T-helper 1 cell treated with Interleukin-12 subunit alpha and Interleukin-12 subunit beta and Interleukin-4 antibody, amounts not matched to agents 30 μg/mL and 1 μg/mL, for 36 hours (primary cell): ENCODE data around the gene PLVAP.

Experiments used
- H3K27ac Mint-ChIP-seq: one replicate; pipeline ENCODE4 v1.8.0; 2021; ENCODE audit warnings: mild to moderate bottlenecking, mixed read lengths
- H3K27me3 Mint-ChIP-seq: one replicate; pipeline ENCODE4 v1.8.0; 2021; ENCODE audit warnings: low read depth, mixed read lengths
- H3K36me3 Mint-ChIP-seq: one replicate; pipeline ENCODE4 v1.8.0; 2021; ENCODE audit warnings: low read depth, mixed read lengths
- H3K4me1 Mint-ChIP-seq: one replicate; pipeline ENCODE4 v1.8.0; 2021; ENCODE audit warnings: low read depth, mixed read lengths
- H3K4me3 Mint-ChIP-seq: one replicate; pipeline ENCODE4 v1.8.0; 2021; ENCODE audit warnings: mild to moderate bottlenecking, moderate library complexity, mixed read lengths
- H3K9me3 Mint-ChIP-seq: one replicate; pipeline ENCODE4 v1.8.0; 2021; ENCODE audit warnings: mixed read lengths

The PLVAP gene

DNA sequence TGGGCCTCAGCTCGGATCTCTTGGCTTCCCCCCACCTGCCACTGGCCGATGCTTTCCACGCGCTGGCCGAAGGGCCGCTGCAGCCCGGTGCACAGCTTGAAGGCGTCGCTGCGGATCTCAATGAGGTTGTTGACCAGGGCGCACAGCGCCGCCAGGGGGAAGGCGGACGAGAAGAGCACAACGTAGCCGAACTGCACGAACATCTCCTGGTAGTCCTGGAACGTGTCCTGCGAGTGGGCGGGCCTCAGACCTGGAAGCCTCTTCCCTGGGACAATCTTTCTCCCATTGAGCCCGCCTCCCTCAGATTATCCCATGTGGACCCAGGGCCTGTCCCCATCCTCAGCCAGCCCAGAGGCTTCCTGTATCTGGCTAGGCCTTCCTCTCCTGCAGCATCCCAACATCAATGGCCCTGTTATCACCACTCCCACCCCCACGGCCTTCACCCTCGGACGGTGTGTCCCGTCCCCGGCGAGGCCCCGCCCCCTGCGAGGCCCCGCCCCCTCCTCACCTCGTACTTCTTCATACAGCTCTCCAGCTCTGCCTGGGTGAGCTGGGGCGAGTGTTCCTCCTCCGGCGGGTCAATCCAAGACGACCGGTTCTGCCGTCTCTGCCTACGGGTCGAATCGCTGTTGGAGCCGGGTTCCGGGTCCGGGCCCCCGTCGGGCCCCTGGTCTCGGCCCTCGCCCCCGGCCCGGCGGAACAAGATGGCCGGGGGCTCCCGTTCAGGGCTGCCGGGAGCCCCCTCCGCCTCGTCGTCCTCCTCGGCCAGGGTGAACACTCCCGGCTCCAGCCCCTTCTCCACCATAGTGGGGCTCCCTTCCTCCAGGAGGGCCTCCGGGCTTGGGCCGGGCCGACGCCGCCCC is 49.3 kb downstream of the PLVAP start:
- Mint-ChIP-seq H3K36me3 (peaks cover 9% of the 10 kb centered on the region), H3K9me3 (no peaks in the 10 kb centered on the region), H3K27ac (peak overlapping the region; percentile 31)

DNA sequence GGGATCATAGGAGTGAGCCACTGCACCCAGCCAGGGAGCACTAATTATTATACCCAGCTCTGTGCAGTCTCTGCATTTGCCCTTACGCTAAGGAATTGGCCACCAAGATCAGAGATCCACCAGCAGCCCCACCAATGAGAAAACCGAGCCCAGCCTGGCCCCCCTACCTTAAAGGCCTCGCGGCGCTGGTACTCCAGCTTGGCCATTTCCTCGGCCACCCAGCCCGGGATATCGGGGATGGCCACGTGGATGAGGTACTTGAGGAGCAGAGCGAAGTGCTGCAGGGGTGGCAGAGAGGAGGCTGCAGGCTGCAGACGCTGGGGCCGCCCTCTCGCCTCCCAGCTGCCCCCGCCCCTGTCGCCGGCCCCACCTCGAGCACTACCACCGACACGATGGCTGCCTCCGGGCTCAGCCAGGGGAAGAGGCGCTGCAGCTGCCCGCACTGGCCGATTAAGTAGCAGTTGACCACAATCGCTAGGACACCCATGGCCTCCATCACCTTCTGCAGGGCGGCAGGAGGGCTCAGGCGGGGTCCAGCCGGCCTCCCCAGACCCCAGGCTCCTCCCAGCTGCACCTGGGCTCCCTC is 50.0 kb downstream of the PLVAP start:
- Mint-ChIP-seq H3K27me3 (peaks cover 10% of the 10 kb centered on the region), H3K36me3 (peaks cover 5% of the 10 kb centered on the region), H3K27ac (no peak overlapping the region), H3K9me3 (no peaks in the 10 kb centered on the region), H3K4me3 (peak overlapping the region; percentile 25), H3K4me1 (peaks cover 2% of the 10 kb centered on the region)

More for the DNA sequence above, 49.3 kb downstream of the PLVAP start:
- peaks cover 6% of the 10 kb centered on the region for H3K4me1 Mint-ChIP-seq
- H3K27me3 Mint-ChIP-seq, result peaks cover 10% of the 10 kb centered on the region
- H3K4me3 Mint-ChIP-seq, result peak overlapping the region; percentile 66

DNA sequence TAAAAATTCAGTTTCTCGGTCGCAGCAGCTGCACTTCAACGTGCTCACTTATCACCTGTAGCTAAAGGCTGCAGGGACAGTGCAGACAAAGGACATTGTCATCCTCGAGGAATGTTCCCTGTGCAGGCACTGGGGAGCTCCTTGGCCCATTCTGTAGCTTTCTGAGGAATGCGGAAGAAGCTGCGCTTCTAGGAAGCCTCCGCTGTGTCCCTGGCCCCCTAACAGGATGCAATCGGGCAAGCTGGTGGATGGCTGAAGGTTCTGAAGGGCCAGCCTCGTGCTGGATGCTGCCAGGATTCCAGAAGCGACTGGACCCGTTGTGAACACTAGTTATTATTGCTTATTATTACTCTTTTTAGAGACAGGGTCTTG is 50.6 kb downstream of the PLVAP start:
- Mint-ChIP-seq H3K27me3 (peaks cover 10% of the 10 kb centered on the region), H3K36me3 (peaks cover 5% of the 10 kb centered on the region), H3K9me3 (no peaks in the 10 kb centered on the region), H3K27ac (no peak overlapping the region), H3K4me1 (peaks cover 2% of the 10 kb centered on the region), H3K4me3 (no peak overlapping the region)

DNA sequence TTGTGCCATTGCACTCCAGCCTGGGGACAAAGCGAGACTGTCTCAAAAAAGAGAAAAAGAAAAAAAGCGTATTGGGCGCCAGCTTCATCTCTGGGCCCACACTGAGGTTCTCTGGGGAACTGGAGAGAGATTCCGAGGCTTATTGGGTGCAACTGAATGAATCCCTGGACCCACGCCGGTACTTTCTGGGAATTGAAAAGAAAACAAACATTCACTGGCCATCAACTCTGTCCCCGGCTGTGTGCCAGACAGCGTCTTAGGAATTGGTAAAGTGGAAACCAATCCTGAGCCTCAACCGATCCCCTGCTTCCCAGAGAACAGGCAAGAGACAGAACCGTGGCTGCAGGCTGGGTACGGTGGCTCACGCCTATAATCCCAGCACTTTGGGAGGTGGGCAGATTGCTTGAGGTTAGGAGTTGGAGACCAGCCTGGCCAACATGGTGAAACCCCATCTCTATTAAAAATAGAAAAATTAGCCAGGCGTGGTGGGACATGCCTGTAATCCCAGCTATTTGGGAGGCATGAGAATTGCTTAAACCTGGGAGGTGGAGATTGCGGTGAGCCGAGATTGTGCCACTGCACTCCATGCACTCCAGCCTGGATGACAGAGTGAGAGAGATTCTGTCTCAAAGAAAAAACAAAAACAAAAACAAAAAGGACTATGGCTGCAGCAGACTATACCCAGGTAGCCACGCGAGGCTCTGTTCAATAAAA is 51.1 kb downstream of the PLVAP start:
- peaks cover 10% of the 10 kb centered on the region for H3K27me3 Mint-ChIP-seq
- peaks cover 5% of the 10 kb centered on the region for H3K36me3 Mint-ChIP-seq
- H3K4me3 Mint-ChIP-seq, result no peak overlapping the region
- no peak overlapping the region for H3K27ac Mint-ChIP-seq
- H3K9me3 Mint-ChIP-seq, result no peaks in the 10 kb centered on the region
- H3K4me1 Mint-ChIP-seq, result peaks cover 2% of the 10 kb centered on the region

DNA sequence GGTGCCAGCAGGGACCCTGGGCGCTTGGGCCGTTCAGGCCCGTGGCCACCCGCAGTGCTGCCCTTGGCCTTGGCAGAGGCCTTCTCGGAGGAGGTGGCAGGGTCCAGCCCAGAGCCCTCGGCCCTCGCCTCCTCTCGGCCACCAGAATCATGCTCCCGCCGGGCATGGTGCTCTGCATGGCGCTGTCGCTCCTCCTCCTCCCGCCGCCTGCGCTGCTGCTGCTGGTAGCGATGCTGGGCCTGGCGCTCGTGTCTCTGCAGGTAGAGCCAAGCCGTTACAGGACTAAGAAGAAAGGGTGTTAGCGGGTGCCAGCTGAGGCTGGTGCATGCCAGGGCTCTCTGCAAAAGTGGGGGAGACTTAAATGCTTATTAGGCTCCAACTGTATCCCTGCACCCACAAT is 52.0 kb downstream of the PLVAP start:
- peaks cover 4% of the 10 kb centered on the region for H3K36me3 Mint-ChIP-seq
- H3K4me3 Mint-ChIP-seq, result no peak overlapping the region
- H3K27ac Mint-ChIP-seq, result no peak overlapping the region
- no peaks in the 10 kb centered on the region for H3K9me3 Mint-ChIP-seq
- peaks cover 2% of the 10 kb centered on the region for H3K4me1 Mint-ChIP-seq
- H3K27me3 Mint-ChIP-seq, result peaks cover 4% of the 10 kb centered on the region

DNA sequence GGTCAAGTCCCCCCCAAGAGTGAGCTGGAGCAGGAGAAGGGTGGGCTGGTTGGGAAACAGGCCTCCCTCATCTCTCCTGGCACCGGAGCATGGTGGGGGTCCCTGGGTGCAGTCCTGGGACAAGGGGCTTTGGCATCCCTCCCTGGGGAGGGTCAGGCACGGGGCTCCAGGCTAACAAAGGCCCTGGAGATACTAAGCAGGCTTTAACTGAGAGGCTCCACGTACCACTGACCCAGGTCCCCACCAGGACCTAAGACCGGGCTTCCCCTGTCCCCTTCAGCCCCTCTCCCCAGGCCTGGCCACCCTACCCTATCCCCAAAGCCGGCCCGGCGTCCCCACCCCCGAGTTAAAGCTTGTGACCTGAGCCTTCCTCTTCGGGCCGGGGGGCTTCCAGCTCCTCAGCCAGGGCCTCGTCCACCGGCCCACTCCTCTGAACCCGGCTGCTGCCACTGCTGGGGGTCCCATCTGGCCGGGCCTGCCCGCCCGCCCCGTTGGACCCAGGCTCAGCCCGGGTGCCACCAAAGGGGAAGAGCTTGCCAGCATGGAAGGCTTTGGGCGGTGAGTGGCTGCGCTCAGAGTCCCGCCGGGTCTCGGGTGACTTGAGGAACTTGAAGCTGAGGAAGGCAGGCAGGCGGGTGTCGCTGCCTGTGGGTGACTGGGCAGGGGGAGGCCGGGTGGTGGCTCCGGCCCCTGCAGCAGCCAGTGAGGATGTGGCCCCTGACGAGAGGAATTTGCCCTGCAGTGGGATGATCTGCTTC is 52.6 kb downstream of the PLVAP start:
- Mint-ChIP-seq H3K27ac (no peak overlapping the region), H3K36me3 (peaks cover 8% of the 10 kb centered on the region), H3K4me3 (no peak overlapping the region), H3K9me3 (no peaks in the 10 kb centered on the region), H3K27me3 (no peaks in the 10 kb centered on the region), H3K4me1 (peaks cover 2% of the 10 kb centered on the region)

DNA sequence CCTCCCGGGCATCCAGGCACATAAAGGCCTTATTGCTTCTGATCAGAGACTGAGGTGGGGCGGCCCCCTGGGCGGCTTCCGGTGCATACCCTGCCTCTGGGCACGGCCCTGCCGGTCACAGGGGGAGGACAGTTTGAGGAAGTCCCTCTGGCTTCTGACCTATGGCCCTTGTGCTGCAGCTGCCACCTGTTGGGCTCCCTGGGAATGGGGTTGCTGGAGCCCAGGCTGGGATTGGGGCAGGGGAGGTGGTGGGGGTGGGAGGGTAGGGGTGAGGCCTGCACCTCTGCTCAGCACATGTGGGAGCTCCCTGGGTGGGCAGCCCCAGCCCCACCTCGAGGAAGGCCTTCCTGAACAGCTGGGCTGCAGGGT is 53.2 kb downstream of the PLVAP start:
- no peak overlapping the region for H3K27ac Mint-ChIP-seq

DNA sequence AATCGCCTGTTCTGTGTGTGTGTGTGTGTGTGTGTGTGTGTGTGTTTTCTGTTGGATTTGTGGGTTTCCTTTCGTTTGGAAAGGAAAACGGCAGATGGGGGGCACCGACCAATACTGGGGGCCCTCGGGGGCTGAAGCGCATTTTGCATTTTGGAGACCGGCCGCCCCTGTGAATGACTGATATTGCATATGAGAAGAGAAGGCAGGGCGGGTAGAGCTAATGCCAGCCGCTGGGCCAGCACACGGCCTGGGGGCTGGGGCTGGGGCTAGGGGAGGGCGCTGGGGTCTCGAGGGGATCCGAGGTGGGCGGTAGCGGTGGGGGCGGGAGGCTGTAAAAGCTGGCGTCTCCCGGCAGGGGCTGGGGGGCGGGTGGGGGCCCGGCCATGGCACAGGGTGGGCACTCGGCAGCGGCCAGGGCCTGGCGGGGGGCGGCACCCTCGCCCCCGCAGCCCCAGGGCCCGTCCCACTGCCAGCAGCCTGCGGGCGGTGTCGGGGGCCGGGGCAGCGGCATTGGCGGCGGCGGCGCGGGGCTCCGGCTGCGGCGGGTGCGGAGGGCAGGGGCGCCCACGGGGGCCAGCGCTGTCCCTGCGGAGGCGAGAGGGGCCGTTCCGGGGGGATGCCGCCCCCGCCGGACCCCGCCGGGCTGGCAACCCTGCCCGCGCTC is 53.7 kb downstream of the PLVAP start:
- Mint-ChIP-seq H3K36me3 (peaks cover 9% of the 10 kb centered on the region), H3K4me3 (no peak overlapping the region), H3K27me3 (no peaks in the 10 kb centered on the region), H3K4me1 (peaks cover 2% of the 10 kb centered on the region), H3K27ac (no peak overlapping the region), H3K9me3 (no peaks in the 10 kb centered on the region)

More for the DNA sequence above, 53.2 kb downstream of the PLVAP start:
- Mint-ChIP-seq H3K9me3 (no peaks in the 10 kb centered on the region), H3K36me3 (peaks cover 9% of the 10 kb centered on the region), H3K27me3 (no peaks in the 10 kb centered on the region), H3K4me3 (no peak overlapping the region), H3K4me1 (peaks cover 2% of the 10 kb centered on the region)

DNA sequence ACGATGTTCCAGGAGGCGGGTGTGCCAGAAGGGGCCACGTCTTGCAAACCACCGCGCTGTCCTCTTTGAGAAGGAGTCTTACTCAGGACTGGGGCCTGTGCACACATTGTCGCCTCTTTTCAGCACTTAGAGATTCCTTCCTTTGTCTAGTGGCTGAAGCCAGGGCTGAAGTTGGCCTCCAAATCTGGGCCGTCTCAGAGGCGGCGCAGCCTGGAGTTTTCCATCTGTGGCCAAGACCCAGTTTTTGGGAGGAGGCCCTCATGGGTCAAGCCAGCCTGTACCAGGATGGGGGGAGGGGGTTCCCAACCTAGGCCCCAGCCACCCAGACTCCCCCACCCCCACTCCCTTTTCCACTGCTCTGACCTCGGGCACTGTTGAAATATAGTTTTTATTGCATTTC is 54.3 kb downstream of the PLVAP start:
- Mint-ChIP-seq H3K27me3 (no peaks in the 10 kb centered on the region), H3K4me3 (no peak overlapping the region), H3K36me3 (peaks cover 11% of the 10 kb centered on the region), H3K27ac (no peak overlapping the region), H3K9me3 (no peaks in the 10 kb centered on the region), H3K4me1 (peaks cover 2% of the 10 kb centered on the region)

DNA sequence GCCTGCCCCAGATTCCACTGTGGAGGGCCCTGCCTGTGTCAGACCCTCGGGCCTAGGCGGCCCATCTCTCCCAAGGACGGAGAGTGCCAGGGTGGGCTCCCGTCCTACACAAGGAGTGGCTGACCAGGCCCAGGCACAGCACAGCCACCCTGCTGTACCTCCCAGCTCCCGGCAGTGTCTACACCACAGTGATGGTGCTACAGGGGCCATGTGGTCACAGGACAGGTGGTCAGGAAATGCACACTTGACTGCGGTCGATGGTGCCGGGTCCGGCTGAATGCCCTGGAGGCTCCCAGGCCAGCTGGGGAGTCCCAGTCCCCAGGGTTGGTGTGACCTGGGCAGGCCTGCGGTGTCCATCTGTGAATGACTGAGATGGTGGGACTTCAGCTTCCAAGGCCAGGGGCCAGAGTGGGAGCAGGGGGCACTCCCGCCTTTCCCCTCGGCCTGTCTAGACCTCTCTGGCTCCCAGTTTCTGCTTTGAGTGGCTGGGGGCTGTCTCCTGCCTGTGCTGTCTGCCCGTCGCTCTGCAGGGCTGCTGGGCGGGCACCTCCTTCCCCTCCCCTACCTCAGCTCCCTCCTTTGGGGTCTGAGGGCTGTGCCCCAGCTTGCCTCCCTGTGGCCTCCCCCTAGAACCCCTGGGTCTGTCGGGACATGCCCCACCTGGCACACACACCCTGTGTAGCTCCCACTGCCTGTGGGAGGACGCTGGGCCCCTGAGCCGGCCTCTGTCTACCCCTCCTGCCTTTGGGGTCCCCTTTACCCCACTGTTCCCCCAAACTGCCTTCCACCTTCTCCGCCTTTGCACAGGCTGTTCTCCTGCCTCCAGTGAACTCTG is 55.3 kb downstream of the PLVAP start:
- Mint-ChIP-seq H3K36me3 (peaks cover 12% of the 10 kb centered on the region), H3K4me3 (no peak overlapping the region), H3K27me3 (no peaks in the 10 kb centered on the region), H3K9me3 (no peaks in the 10 kb centered on the region), H3K27ac (no peak overlapping the region), H3K4me1 (no peaks in the 10 kb centered on the region)

DNA sequence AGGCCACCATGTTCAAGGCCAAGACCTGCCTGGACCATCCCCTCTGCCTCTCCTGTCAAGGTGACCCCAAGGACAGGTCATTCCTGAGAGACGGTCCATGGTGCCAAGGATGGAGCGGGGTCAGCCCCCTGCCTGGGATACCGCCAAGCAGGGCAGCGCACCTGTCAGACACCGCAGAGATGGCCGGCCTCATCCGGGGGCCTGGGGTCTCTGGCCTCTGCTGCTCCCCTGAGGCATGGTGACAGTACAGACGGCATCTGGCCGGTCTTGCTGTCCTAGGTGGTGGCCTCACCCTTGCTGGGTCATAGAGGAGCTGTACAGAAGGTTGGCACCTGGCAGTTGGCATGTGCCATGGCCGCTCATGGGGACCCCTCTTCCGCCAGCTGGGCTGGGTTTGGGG is 56.7 kb downstream of the PLVAP start:
- no peak overlapping the region for H3K27ac Mint-ChIP-seq
- no peaks in the 10 kb centered on the region for H3K27me3 Mint-ChIP-seq
- no peaks in the 10 kb centered on the region for H3K9me3 Mint-ChIP-seq
- no peak overlapping the region for H3K4me3 Mint-ChIP-seq
- peaks cover 4% of the 10 kb centered on the region for H3K4me1 Mint-ChIP-seq
- peaks cover 20% of the 10 kb centered on the region for H3K36me3 Mint-ChIP-seq

DNA sequence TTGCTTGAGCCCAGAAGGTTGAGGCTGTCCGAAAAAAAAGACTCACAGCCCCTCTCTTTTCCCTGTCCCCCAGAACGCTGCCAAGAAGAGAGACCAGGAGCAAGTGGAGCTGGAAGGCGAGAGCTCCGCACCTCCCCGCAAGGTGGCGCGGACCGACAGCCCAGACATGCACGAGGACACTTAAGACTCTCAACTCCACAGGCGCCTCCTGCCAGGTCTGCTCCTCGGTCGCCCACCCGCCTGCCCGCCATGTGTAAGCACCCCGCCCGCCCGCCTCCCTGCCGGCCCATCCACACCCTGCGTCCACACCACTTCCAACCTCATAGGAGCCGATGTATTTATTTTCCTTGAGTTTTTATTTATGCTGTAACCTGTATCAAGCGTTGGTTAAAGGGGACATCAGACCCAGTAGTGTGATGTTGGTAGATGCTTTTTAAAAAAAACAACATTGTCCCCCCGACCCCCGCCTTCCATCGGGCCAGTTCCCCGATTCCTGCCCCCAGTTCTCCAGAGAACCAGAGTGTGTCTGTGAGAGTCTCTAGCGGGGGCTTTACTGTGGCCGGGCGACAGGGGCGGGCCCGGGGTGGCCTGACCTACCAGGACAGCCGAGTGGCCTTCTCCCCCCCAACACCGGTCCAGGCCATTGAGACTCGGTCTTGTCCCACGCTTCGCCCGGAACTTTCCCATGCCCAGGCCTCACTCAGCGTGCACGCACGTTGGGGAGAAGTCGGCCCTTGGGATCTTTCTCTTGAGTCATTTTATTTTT is 57.5 kb downstream of the PLVAP start:
- Mint-ChIP-seq H3K9me3 (no peaks in the 10 kb centered on the region), H3K4me1 (peaks cover 4% of the 10 kb centered on the region), H3K27me3 (no peaks in the 10 kb centered on the region), H3K36me3 (peaks cover 21% of the 10 kb centered on the region), H3K4me3 (no peak overlapping the region), H3K27ac (no peak overlapping the region)

DNA sequence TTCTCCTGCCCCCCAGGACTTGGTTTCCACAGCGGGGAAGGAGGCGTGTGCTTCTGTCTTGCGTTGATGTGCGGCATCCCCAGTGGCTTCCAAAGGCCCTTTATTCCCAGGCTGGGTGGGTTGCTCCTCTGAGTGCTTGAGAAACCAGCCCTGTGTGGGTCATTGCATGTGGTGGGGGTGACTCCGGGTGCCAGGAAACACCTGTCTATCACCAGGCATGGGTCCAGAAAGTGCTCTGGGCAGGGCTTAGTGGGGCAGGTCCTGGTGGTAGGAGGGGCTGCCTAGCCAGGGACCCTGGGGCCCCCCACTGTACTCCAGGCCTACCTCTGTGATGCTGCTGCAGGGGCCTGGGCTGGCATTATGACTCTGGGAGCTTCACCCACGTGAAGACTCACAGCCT is 58.2 kb downstream of the PLVAP start:
- Mint-ChIP-seq H3K27ac (no peak overlapping the region), H3K27me3 (no peaks in the 10 kb centered on the region), H3K9me3 (no peaks in the 10 kb centered on the region), H3K36me3 (peaks cover 24% of the 10 kb centered on the region), H3K4me1 (peaks cover 4% of the 10 kb centered on the region), H3K4me3 (no peak overlapping the region)
